Astrocyte of the cerebellum (primary cell): Measurements from ENCODE around the gene DNAJB2.
"Not testable (repeated sequence)": the region's sequence is repeated elsewhere in the genome, so short reads cannot be mapped to it uniquely, and the experiment has no call there.

Experiments
- DNase-seq: peaks from one replicate; pipeline ENCODE4 v3.0.0-alpha.2; 2011; ENCODE audit warnings: low read depth
- H3K4me3 ChIP-seq: 2 replicates; pipeline ENCODE4 v1.5.1; 2011; ENCODE audit warnings: mild to moderate bottlenecking, low read depth, low read length, moderate library complexity
- CTCF ChIP-seq: IDR thresholded peaks from 2 replicates; pipeline ENCODE4 v1.5.1; 2012; ENCODE audit warnings: low read length, low read depth, moderate library complexity, mild to moderate bottlenecking; ENCODE audit errors: missing control alignments
- in situ Hi-C: cut with HindIII; loops from 2 replicates; pipeline ENCODE4 v1.10.0; 2017; ENCODE audit warnings: low sequenced_read_pairs

DNAJB2 gene

GRCh38 chr2:219284501-219285372 is 5.6 kb downstream of the DNAJB2 start:
- no peak overlapping the region for H3K4me3 ChIP-seq
- no peak for TF ChIP-seq CTCF
- DNase-seq, result no peak
- in situ Hi-C loops, result no loop called here

- in situ Hi-C loops, result no loop called here
- no peak overlapping the region for H3K4me3 ChIP-seq
- no peak for DNase-seq
- no peak for TF ChIP-seq CTCF
These were observed 6.2 kb downstream of the DNAJB2 start for GRCh38 chr2:219285373-219285735.

- no peak for DNase-seq
- in situ Hi-C loops, result no loop called here
- H3K4me3 ChIP-seq, result no peak overlapping the region
- TF ChIP-seq CTCF, result no peak
These were observed 6.8 kb downstream of the DNAJB2 start for GRCh38 chr2:219285894-219286425.

GRCh38 chr2:219286436-219287115 is 7.4 kb downstream of the DNAJB2 start:
- no peak for DNase-seq
- no peak overlapping the region for H3K4me3 ChIP-seq
- in situ Hi-C loops, result no loop called here
- TF ChIP-seq CTCF, result no peak

GRCh38 chr2:219287116-219287440 is 7.9 kb downstream of the DNAJB2 start:
- DNase-seq, in situ Hi-C loops: not testable (repeated sequence)

GRCh38 chr2:219287580-219288265 is 8.6 kb downstream of the DNAJB2 start:
- TF ChIP-seq CTCF, result no peak
- no peak for DNase-seq
- no peak overlapping the region for H3K4me3 ChIP-seq
- in situ Hi-C loops, result no loop called here

More at GRCh38 chr2:219287116-219287440, 7.9 kb downstream of the DNAJB2 start:
- H3K4me3 ChIP-seq, result not testable (repeated sequence)
